Nephron progenitor cell (in vitro differentiated cells): ENCODE measurements around the gene LGALS14.

Experiments used
- DNase-seq: peaks from one replicate; pipeline ENCODE4 v3.0.0; 2021
- H3K27ac Mint-ChIP-seq: 2 replicates; pipeline ENCODE4 v1.8.0; 2021; ENCODE audit warnings: mild to moderate bottlenecking, moderate library complexity, mixed read lengths
- H3K27me3 Mint-ChIP-seq: 2 replicates; pipeline ENCODE4 v1.8.0; 2021; ENCODE audit warnings: mild to moderate bottlenecking, low read depth, mixed read lengths; ENCODE audit not compliant: poor library complexity
- H3K36me3 Mint-ChIP-seq: 2 replicates; pipeline ENCODE4 v1.8.0; 2021; ENCODE audit warnings: low read depth, mixed read lengths
- H3K4me1 Mint-ChIP-seq: 2 replicates; pipeline ENCODE4 v1.8.0; 2021; ENCODE audit warnings: mixed read lengths
- H3K4me3 Mint-ChIP-seq: 2 replicates; pipeline ENCODE4 v1.8.0; 2021; ENCODE audit warnings: mild to moderate bottlenecking, moderate library complexity, mixed read lengths
- H3K9me3 Mint-ChIP-seq: 2 replicates; pipeline ENCODE4 v1.8.0; 2021; ENCODE audit warnings: mild to moderate bottlenecking, moderate library complexity, mixed read lengths
- CTCF ChIP-seq: fragments of 200-600 bp; sonication (generic); IDR thresholded peaks from 2 replicates; pipeline ENCODE4 v1.5.0; 2021; ENCODE audit warnings: antibody characterized with exemption

The LGALS14 gene

GRCh38 chr19:39754971-39755370, 50.7 kb downstream of the LGALS14 start:
- no peak for TF ChIP-seq CTCF
- Mint-ChIP-seq H3K36me3 (no peaks in the 10 kb centered on the region), H3K4me3 (no peak overlapping the region), H3K9me3 (no peaks in the 10 kb centered on the region), H3K27ac (no peak overlapping the region), H3K27me3 (peaks cover 53% of the 10 kb centered on the region), H3K4me1 (no peaks in the 10 kb centered on the region)
- no peak for DNase-seq
